DMS 273 (cell line): ENCODE results near the gene CLP1.

Source experiments
- DNase-seq: peaks from one replicate; lab custom pipeline; 2025; ENCODE audit not compliant: unreplicated experiment; lab: John Stamatoyannopoulos, UW

Gene CLP1

DNA sequence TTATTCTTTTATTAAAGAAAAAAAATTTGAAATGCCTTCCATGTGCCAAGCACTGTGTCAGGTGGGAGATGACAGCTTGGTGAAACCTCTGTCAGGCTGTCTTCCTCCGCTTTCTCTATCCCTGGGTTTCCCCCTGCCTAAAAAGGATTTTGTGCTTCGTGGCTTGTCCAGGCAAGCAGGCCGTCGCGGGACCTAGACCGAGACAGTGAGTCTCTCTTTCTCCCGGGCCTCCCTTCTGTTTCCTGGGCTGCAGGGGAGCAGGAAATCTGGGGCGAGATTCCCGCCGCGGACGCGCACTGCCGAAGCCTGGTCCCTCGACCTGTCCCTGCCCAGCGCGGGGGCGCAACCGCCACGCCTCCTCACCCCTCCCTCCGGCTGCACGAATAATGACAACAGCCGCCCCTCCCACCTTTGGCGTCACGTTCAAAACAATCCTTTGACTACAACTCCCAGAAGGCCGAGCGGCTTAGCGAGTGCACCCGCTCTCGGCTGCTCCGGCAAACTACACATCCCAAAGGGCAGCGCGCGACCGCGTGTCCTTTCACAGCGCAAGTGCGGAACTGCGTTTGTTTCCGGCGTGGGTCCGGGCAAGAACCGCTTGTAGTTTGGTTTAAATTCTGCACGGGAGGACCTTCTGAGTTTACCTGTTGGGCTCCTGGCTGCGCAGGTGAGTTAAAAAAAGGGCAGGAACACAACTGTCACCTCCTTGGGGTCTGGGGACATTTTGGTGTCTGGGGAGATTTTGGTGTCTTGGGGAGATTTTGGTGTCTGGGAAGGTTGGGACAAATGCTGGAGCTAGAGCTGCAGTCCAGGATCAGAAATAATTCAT is at the start of gene CLP1:
Gene CLP1, plus strand, starts transcription at position 569 of the 829 bp plus-strand sequence. CDS start 1,715 bp downstream, outside the sequence.
- DNase-seq: peak; percentile 99

GRCh38 chr11:57610170-57610569 is 47.4 kb upstream of the CLP1 start:
- no peak for DNase-seq

- DNase-seq: no peak
Measured at GRCh38 chr11:57614234-57614772, 43.3 kb upstream of the CLP1 start.

- DNase-seq: no peak
Measured at GRCh38 chr11:57615308-57615707, 42.3 kb upstream of the CLP1 start.

DNA sequence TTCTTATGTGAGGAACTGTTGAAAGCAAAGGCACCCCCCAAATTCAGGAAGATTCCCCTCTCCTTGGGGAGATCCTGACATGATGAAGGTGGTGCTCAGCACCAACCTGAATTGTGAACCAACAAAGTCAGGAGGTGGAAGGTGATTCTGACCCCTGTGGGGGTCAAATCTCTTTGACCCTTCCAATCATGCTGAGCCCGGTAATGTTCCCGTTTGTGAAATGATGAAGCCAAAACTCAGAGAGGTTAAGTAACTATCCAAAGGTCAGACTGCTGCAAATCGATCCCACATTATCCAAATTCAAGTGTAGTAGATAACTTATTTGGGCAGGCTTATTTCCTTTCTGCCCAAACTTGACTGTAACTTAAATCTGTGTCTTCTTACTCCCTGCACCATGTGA is 41.0 kb upstream of the CLP1 start:
- no peak for DNase-seq

GRCh38 chr11:57618438-57618837 is 39.1 kb upstream of the CLP1 start:
- no peak for DNase-seq

- peak; percentile 4 for DNase-seq
Measured at GRCh38 chr11:57619331-57619730, 38.2 kb upstream of the CLP1 start.

DNA sequence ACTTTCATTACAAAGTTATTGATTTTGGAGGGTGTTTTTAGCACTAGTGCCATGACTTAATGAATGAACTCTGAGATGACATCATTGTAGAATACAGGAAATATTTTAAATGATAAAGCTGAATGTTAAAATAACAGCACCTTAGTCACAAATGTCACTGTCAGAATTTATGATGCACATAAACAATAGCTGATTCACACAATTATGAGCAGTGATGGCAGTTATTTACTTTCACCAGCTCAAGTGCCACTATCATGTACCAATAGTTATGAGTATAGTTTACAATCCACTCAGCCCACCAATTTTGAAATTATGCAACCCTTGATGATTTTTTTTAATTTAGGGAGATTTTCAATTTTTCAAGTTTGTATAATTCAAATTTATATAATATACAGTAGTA is 37.1 kb upstream of the CLP1 start:
- no peak for DNase-seq

GRCh38 chr11:57622263-57622662 is 35.3 kb upstream of the CLP1 start:
- DNase-seq: no peak

GRCh38 chr11:57624864-57625263 is 32.7 kb upstream of the CLP1 start:
- DNase-seq: no peak

- no peak for DNase-seq
Measured at GRCh38 chr11:57626895-57627294, 30.7 kb upstream of the CLP1 start.

GRCh38 chr11:57630171-57630570 is 27.4 kb upstream of the CLP1 start:
- no peak for DNase-seq

- no peak for DNase-seq
Measured at GRCh38 chr11:57632116-57632515, 25.4 kb upstream of the CLP1 start.

DNA sequence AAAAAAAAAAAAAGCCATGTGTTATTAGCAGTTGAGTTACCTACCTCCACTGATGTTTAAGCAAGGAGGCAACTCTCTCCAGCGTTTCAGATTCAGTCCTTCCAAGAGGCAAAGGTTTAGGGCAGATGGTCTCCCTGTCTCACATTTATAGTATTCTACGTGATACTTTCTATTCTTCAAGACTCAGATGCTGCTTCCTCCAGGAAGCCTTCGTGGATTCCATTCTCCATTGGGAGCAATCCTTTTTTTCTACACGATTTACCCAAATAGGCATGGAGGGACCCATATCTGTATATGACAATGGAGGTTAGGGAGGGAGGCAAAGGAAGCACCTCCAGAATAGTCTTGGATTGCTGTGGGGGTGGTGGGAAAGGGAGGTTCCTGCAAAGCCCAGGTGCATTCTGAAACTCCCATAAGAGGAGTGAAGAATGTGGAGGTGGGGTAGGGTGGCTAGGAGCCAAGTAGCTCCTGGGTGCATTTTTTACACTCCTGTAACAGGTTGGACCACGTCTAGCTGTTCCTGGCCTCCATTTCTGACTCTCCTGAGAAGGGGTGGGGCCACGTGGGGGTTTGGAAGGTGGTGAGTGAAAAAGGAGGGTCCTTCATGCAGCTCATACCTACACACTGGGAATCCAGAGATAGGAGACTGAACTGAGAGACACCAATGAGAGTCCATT is 24.0 kb upstream of the CLP1 start:
- no peak for DNase-seq

GRCh38 chr11:57634311-57634710 is 23.3 kb upstream of the CLP1 start:
- DNase-seq: no peak

DNA sequence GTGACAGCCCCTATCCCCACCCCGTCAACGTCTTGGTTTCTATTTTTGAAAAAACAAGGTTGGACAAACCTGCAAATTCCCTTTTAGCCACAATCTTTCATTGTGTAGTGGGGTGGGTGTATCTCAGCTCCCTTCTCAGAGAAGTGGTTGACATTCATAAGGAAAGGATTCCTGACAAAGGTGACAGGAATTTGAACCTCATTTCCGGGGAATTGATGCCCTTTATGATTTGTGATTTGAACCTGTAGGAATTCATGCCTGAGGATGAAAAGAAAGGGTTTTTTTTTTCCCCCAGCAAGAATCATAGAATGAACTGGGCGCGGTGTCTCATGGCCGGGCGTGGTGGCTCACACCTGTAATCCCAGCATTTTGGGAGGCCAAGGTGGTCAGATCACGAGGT is 22.3 kb upstream of the CLP1 start:
- no peak for DNase-seq

- no peak for DNase-seq
Measured at GRCh38 chr11:57637626-57638004, 19.9 kb upstream of the CLP1 start.

DNA sequence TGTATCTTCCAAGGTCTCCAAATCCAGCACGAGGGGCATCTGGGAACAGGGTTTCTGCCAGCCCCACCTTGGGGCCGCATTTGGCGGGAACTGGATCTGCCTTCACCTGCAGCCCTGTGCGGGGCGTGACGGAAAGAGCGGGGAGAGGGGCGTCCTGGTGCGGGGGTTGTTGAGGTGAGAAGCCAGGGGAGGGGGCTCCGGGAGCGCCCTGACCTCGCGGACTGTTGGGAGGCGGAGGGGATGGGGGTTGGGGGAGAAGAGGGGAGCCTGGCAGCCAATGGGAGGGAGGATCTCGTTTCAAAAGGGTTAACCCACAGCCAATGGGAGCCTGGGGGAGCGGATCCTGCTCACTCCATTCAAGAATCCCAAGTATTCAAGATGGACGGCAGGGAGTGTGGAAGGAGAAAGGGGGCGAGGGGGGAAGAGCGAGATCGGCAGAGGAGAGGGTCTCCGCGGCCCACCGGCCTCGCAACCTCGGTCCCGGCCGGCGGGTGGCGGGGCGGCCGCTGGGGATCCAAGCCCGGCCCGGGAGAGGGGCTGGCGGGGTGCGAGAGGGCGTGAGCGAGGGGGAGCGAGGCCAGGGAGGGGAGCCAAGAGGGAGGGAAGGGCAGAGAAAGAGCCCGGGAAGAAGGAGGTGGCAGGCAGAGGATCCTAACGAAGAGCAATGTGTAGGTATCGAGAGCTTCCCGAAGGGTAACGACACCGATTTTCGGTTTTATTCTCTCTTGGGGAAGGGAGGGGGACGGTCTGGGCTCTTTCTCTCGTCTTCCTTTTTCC is 19.4 kb upstream of the CLP1 start:
- peak; percentile 80 for DNase-seq

GRCh38 chr11:57638811-57639320 is 18.7 kb upstream of the CLP1 start:
- DNase-seq: no peak

GRCh38 chr11:57639321-57640067 is 18.1 kb upstream of the CLP1 start:
- peak; percentile 38 for DNase-seq
